WTC11 (cell line): Measurements from ENCODE around the gene URM1. TPM values are rescaled to one million over a fixed set of nuclear protein-coding genes. Genes with fewer than 3 reads are reported as not detected.
A peak's percentile ranks its signal among the peaks of the same experiment; 100 is the strongest.

ENCODE experiments used
- ATAC-seq: fragments of 200-7000 bp; cut with Tn5 transposase; 2 replicates; pipeline ENCODE4 v1.10.0; 2021; ENCODE audit warnings: mild to moderate bottlenecking, moderate library complexity
- CTCF ChIA-PET: fragments of 300-600 bp; sonication (Branson Sonifier 250); formaldehyde crosslinking; loops from one replicate; lab custom pipeline; 2021; ENCODE audit warnings: antibody characterized with exemption; lab: Charles Lee
- POLR2A ChIA-PET: fragments of 350-600 bp; sonication (Branson Sonifier 250); formaldehyde crosslinking; loops from one replicate; lab custom pipeline; 2021; ENCODE audit warnings: antibody characterized with exemption; lab: Charles Lee
- DNase-seq: peaks from one replicate; pipeline ENCODE4 v3.0.0; 2021; ENCODE audit warnings: low spot score
- H3K27ac Mint-ChIP-seq: 2 replicates; pipeline ENCODE4 v1.8.0; 2021; ENCODE audit warnings: mixed read lengths
- H3K27me3 Mint-ChIP-seq: 2 replicates; pipeline ENCODE4 v1.8.0; 2021; ENCODE audit warnings: low read depth, mild to moderate bottlenecking, moderate library complexity, mixed read lengths
- H3K36me3 Mint-ChIP-seq: 2 replicates; pipeline ENCODE4 v1.8.0; 2021; ENCODE audit warnings: mixed read lengths
- H3K4me1 Mint-ChIP-seq: 2 replicates; pipeline ENCODE4 v1.8.0; 2022; ENCODE audit warnings: mixed read lengths
- H3K4me3 Mint-ChIP-seq: 2 replicates; pipeline ENCODE4 v1.8.0; 2021; ENCODE audit warnings: mild to moderate bottlenecking, moderate library complexity, mixed read lengths
- H3K9me3 Mint-ChIP-seq: 2 replicates; pipeline ENCODE4 v1.8.0; 2021; ENCODE audit warnings: mixed read lengths
- CREM ChIP-seq: sonication (generic); formaldehyde crosslinking; IDR thresholded peaks from 2 replicates; pipeline ENCODE4 v1.8.1; 2022; ENCODE audit warnings: mild to moderate bottlenecking, missing genetic modification reagents, moderate library complexity
- FOXK1 ChIP-seq: sonication (generic); formaldehyde crosslinking; IDR thresholded peaks from 2 replicates; pipeline ENCODE4 v1.8.0; 2022; ENCODE audit warnings: mild to moderate bottlenecking, moderate library complexity, missing genetic modification reagents
- FOXP1 ChIP-seq: sonication (generic); formaldehyde crosslinking; IDR thresholded peaks from 2 replicates; pipeline ENCODE4 v1.8.0; 2022; ENCODE audit warnings: missing genetic modification reagents, mild to moderate bottlenecking, moderate library complexity, borderline replicate concordance
- MXD4 ChIP-seq: fragments of 250-450 bp; sonication (Bioruptor Pico); IDR thresholded peaks from 2 replicates; pipeline ENCODE4 v1.8.0; 2021; ENCODE audit warnings: mild to moderate bottlenecking, moderate library complexity, borderline replicate concordance
- NR1H2 ChIP-seq: sonication (generic); formaldehyde crosslinking; IDR thresholded peaks from 2 replicates; pipeline ENCODE4 v1.9.0; 2021; ENCODE audit warnings: mild to moderate bottlenecking, moderate library complexity, missing genetic modification reagents
- OVOL2 ChIP-seq: fragments of 250-450 bp; sonication (Bioruptor Pico); IDR thresholded peaks from 2 replicates; pipeline ENCODE4 v1.9.0; 2021; ENCODE audit warnings: mild to moderate bottlenecking, borderline replicate concordance
- SMAD4 ChIP-seq: sonication (generic); formaldehyde crosslinking; IDR thresholded peaks from 2 replicates; pipeline ENCODE4 v1.8.0; 2022; ENCODE audit warnings: mild to moderate bottlenecking, missing genetic modification reagents
- SOX15 ChIP-seq: fragments of 250-450 bp; sonication (Bioruptor Pico); IDR thresholded peaks from 2 replicates; pipeline ENCODE4 v1.9.0; 2021; ENCODE audit warnings: mild to moderate bottlenecking
- TEAD1 ChIP-seq: sonication (generic); formaldehyde crosslinking; IDR thresholded peaks from 2 replicates; pipeline ENCODE4 v1.8.0; 2022; ENCODE audit warnings: mild to moderate bottlenecking, missing genetic modification reagents
- TEAD4 ChIP-seq: sonication (generic); formaldehyde crosslinking; IDR thresholded peaks from 2 replicates; pipeline ENCODE4 v1.8.0; 2022; ENCODE audit warnings: mild to moderate bottlenecking, missing genetic modification reagents
- ZNF317 ChIP-seq: sonication (generic); formaldehyde crosslinking; IDR thresholded peaks from 2 replicates; pipeline ENCODE4 v1.8.1; 2023; ENCODE audit warnings: low read depth, mild to moderate bottlenecking, moderate library complexity, missing genetic modification reagents, borderline replicate concordance
- ZNF423 ChIP-seq: fragments of 250-450 bp; sonication (Bioruptor Pico); IDR thresholded peaks from 2 replicates; pipeline ENCODE4 v2.1.2; 2022; ENCODE audit warnings: mild to moderate bottlenecking, moderate library complexity
- total RNA-seq: library from RNA; stranded (reverse); gene quantifications from 3 replicates; pipeline ENCODE4 v1.2.3, GENCODE V29; 2021
- TF ChIP-seq, protein P1 (sequence below): sonication (generic); formaldehyde crosslinking; IDR thresholded peaks from 2 replicates; pipeline ENCODE4 v1.8.0; 2023; ENCODE audit warnings: missing genetic modification reagents, mild to moderate bottlenecking, borderline replicate concordance
- TF ChIP-seq, protein P2 (sequence below): sonication (generic); formaldehyde crosslinking; IDR thresholded peaks from 2 replicates; pipeline ENCODE4 v1.8.1; 2023; ENCODE audit warnings: mild to moderate bottlenecking, missing genetic modification reagents, borderline replicate concordance
- TF ChIP-seq, protein P3 (sequence below): fragments of 250-450 bp; sonication (Bioruptor Pico); IDR thresholded peaks from 2 replicates; pipeline ENCODE4 v1.8.0; 2021; ENCODE audit warnings: mild to moderate bottlenecking
- TF ChIP-seq, protein P4 (sequence below): sonication (generic); formaldehyde crosslinking; IDR thresholded peaks from 2 replicates; pipeline ENCODE4 v1.8.1; 2023; ENCODE audit warnings: mild to moderate bottlenecking, missing genetic modification reagents, moderate library complexity
- TF ChIP-seq, protein P5 (sequence below): sonication (generic); formaldehyde crosslinking; IDR thresholded peaks from 2 replicates; pipeline ENCODE4 v1.8.1; 2022; ENCODE audit warnings: mild to moderate bottlenecking, moderate library complexity, missing genetic modification reagents

URM1 gene
- total RNA-seq, 1 experiment from 2014 or later, result 67.9 TPM

DNA sequence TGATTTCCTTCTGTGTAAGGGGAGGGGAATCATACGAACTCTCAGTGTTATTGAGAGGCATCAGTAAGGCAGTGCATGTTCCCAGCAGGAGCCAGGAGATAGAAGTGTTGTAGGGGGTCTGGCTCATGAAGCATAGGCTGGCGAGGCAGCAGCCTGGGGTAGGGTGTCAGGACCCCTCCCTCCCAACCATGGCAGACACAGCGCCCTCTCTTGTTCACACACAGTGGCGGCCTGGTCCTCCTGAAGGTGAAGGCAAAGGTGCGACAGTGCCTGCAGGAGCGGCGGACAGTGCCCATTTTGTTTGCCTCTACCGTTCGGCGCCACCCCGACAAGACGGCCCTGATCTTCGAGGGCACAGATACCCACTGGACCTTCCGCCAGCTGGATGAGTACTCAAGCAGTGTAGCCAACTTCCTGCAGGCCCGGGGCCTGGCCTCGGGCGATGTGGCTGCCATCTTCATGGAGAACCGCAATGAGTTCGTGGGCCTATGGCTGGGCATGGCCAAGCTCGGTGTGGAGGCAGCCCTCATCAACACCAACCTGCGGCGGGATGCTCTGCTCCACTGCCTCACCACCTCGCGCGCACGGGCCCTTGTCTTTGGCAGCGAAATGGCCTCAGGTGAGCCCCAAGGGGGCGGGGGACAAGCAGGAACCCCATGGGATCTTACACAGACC is 26.1 kb upstream of the URM1 start:
- Mint-ChIP-seq H3K36me3 (peaks cover 19% of the 10 kb centered on the region; the same call in 1 of the 2 replicates), H3K27me3 (no peaks in the 10 kb centered on the region), H3K9me3 (no peaks in the 10 kb centered on the region), H3K4me1 (peaks cover 5% of the 10 kb centered on the region; the same call in 1 of the 2 replicates), H3K27ac (no peak overlapping the region), H3K4me3 (no peak overlapping the region)
- TF ChIP-seq OVOL2 (no peak), TEAD4 (CRISPR knock-in tag) (no peak), SOX15 (no peak), FOXK1 (no peak), ZNF317 (no peak), SMAD4 (no peak), FOXP1 (CRISPR knock-in tag) (no peak), NR1H2 (CRISPR knock-in tag) (no peak), CREM (CRISPR knock-in tag) (no peak), MXD4 (CRISPR knock-in tag) (no peak), ZNF423 (CRISPR knock-in tag) (no peak), TEAD1 (CRISPR knock-in tag) (no peak)
- TF ChIP-seq, protein P1, sequence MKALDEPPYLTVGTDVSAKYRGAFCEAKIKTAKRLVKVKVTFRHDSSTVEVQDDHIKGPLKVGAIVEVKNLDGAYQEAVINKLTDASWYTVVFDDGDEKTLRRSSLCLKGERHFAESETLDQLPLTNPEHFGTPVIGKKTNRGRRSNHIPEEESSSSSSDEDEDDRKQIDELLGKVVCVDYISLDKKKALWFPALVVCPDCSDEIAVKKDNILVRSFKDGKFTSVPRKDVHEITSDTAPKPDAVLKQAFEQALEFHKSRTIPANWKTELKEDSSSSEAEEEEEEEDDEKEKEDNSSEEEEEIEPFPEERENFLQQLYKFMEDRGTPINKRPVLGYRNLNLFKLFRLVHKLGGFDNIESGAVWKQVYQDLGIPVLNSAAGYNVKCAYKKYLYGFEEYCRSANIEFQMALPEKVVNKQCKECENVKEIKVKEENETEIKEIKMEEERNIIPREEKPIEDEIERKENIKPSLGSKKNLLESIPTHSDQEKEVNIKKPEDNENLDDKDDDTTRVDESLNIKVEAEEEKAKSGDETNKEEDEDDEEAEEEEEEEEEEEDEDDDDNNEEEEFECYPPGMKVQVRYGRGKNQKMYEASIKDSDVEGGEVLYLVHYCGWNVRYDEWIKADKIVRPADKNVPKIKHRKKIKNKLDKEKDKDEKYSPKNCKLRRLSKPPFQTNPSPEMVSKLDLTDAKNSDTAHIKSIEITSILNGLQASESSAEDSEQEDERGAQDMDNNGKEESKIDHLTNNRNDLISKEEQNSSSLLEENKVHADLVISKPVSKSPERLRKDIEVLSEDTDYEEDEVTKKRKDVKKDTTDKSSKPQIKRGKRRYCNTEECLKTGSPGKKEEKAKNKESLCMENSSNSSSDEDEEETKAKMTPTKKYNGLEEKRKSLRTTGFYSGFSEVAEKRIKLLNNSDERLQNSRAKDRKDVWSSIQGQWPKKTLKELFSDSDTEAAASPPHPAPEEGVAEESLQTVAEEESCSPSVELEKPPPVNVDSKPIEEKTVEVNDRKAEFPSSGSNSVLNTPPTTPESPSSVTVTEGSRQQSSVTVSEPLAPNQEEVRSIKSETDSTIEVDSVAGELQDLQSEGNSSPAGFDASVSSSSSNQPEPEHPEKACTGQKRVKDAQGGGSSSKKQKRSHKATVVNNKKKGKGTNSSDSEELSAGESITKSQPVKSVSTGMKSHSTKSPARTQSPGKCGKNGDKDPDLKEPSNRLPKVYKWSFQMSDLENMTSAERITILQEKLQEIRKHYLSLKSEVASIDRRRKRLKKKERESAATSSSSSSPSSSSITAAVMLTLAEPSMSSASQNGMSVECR (CRISPR knock-in tag), result no peak
- TF ChIP-seq, protein P2, sequence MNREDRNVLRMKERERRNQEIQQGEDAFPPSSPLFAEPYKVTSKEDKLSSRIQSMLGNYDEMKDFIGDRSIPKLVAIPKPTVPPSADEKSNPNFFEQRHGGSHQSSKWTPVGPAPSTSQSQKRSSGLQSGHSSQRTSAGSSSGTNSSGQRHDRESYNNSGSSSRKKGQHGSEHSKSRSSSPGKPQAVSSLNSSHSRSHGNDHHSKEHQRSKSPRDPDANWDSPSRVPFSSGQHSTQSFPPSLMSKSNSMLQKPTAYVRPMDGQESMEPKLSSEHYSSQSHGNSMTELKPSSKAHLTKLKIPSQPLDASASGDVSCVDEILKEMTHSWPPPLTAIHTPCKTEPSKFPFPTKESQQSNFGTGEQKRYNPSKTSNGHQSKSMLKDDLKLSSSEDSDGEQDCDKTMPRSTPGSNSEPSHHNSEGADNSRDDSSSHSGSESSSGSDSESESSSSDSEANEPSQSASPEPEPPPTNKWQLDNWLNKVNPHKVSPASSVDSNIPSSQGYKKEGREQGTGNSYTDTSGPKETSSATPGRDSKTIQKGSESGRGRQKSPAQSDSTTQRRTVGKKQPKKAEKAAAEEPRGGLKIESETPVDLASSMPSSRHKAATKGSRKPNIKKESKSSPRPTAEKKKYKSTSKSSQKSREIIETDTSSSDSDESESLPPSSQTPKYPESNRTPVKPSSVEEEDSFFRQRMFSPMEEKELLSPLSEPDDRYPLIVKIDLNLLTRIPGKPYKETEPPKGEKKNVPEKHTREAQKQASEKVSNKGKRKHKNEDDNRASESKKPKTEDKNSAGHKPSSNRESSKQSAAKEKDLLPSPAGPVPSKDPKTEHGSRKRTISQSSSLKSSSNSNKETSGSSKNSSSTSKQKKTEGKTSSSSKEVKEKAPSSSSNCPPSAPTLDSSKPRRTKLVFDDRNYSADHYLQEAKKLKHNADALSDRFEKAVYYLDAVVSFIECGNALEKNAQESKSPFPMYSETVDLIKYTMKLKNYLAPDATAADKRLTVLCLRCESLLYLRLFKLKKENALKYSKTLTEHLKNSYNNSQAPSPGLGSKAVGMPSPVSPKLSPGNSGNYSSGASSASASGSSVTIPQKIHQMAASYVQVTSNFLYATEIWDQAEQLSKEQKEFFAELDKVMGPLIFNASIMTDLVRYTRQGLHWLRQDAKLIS (CRISPR knock-in tag), result no peak
- TF ChIP-seq, protein P3, sequence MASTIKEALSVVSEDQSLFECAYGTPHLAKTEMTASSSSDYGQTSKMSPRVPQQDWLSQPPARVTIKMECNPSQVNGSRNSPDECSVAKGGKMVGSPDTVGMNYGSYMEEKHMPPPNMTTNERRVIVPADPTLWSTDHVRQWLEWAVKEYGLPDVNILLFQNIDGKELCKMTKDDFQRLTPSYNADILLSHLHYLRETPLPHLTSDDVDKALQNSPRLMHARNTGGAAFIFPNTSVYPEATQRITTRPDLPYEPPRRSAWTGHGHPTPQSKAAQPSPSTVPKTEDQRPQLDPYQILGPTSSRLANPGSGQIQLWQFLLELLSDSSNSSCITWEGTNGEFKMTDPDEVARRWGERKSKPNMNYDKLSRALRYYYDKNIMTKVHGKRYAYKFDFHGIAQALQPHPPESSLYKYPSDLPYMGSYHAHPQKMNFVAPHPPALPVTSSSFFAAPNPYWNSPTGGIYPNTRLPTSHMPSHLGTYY (CRISPR knock-in tag), result no peak
- TF ChIP-seq, protein P4, sequence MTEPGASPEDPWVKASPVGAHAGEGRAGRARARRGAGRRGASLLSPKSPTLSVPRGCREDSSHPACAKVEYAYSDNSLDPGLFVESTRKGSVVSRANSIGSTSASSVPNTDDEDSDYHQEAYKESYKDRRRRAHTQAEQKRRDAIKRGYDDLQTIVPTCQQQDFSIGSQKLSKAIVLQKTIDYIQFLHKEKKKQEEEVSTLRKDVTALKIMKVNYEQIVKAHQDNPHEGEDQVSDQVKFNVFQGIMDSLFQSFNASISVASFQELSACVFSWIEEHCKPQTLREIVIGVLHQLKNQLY (CRISPR knock-in tag), result no peak
- TF ChIP-seq, protein P5, sequence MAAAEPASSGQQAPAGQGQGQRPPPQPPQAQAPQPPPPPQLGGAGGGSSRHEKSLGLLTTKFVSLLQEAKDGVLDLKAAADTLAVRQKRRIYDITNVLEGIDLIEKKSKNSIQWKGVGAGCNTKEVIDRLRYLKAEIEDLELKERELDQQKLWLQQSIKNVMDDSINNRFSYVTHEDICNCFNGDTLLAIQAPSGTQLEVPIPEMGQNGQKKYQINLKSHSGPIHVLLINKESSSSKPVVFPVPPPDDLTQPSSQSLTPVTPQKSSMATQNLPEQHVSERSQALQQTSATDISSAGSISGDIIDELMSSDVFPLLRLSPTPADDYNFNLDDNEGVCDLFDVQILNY, result no peak
- ATAC-seq (peak; percentile 3; the same call in 1 of the 2 replicates), DNase-seq (peak; percentile 63)
- CTCF ChIA-PET, result interaction anchor here (0.9 to 2.5 kb wide), 5 partner anchors 17 to 86 kb away, joined by 3 to 6 read pairs (median 5); no protein-coding TSS in a partner anchor
- POLR2A ChIA-PET, result no interaction called here
